HepG2 (cell line): ENCODE results near the gene XPO5. TPM values are rescaled to one million over a fixed set of nuclear protein-coding genes. Genes with fewer than 3 reads are reported as not detected.

ENCODE experiments used
- CCDC6 ChIP-seq: sonication (generic); formaldehyde crosslinking; IDR thresholded peaks from 2 replicates; pipeline ENCODE4 v1.8.1; 2022; ENCODE audit warnings: mild to moderate bottlenecking, missing genetic modification reagents, moderate library complexity
- CREM ChIP-seq, 2 experiments: sonication (generic) in 1 of 2; formaldehyde crosslinking in 1 of 2; IDR thresholded peaks; 2 replicates each; pipeline versions ENCODE4 v1.4.0 to v1.6.1; 2016 to 2020; ENCODE audit warnings: antibody characterized with exemption in 1 of 2, mild to moderate bottlenecking in 1 of 2, missing genetic modification reagents in 1 of 2
- ESRRA ChIP-seq: sonication (generic); formaldehyde crosslinking; IDR thresholded peaks from 2 replicates; pipeline ENCODE4 v1.5.1; 2020; ENCODE audit warnings: mild to moderate bottlenecking, low read depth, missing genetic modification reagents
- HNRNPLL ChIP-seq: fragments of 200-400 bp; formaldehyde crosslinking; IDR thresholded peaks from 2 replicates; pipeline ENCODE4 v1.6.1; 2017; ENCODE audit warnings: mild to moderate bottlenecking, low read depth, low read length; ENCODE audit not compliant: poor library complexity, severe bottlenecking
- IRF9 ChIP-seq: sonication (generic); formaldehyde crosslinking; IDR thresholded peaks from 2 replicates; pipeline ENCODE4 v1.8.0; 2022; ENCODE audit warnings: missing genetic modification reagents, mild to moderate bottlenecking, borderline replicate concordance
- KAT8 ChIP-seq: IDR thresholded peaks from 2 replicates; pipeline ENCODE4 v1.6.1; 2016; ENCODE audit warnings: missing genetic modification reagents, missing compliant biosample characterization
- MAZ ChIP-seq, 2 experiments: sonication (generic) in 1 of 2; formaldehyde crosslinking in 1 of 2; IDR thresholded peaks; 2 replicates each; pipeline versions ENCODE4 v1.5.0 to v1.6.1; 2012 to 2020; ENCODE audit warnings: low read depth in 2 of 2, mild to moderate bottlenecking in 2 of 2, borderline replicate concordance in 1 of 2, improper control_type of control experiment in 1 of 2, low read length in 1 of 2, missing genetic modification reagents in 1 of 2, moderate library complexity in 1 of 2
- REL ChIP-seq: sonication (generic); formaldehyde crosslinking; conservative IDR thresholded peaks from 2 replicates; pipeline ENCODE4 v1.8.0; 2022; ENCODE audit warnings: mild to moderate bottlenecking, missing genetic modification reagents, moderate library complexity
- REPIN1 ChIP-seq: sonication (generic); formaldehyde crosslinking; IDR thresholded peaks from 2 replicates; pipeline ENCODE4 v1.8.0; 2022; ENCODE audit warnings: missing genetic modification reagents, low read depth, mild to moderate bottlenecking, borderline replicate concordance
- SALL2 ChIP-seq: sonication (generic); formaldehyde crosslinking; IDR thresholded peaks from 2 replicates; pipeline ENCODE4 v1.8.1; 2023; ENCODE audit warnings: mild to moderate bottlenecking, missing genetic modification reagents, inconsistent platforms
- SMAD3 ChIP-seq: sonication (generic); formaldehyde crosslinking; IDR thresholded peaks from 2 replicates; pipeline ENCODE4 v1.4.0; 2020; ENCODE audit warnings: missing genetic modification reagents
- TBX3 ChIP-seq: fragments of 450-650 bp; IDR thresholded peaks from 2 replicates; pipeline ENCODE4 v1.6.1; 2017; ENCODE audit warnings: antibody characterized with exemption, mild to moderate bottlenecking, inconsistent platforms, borderline replicate concordance
- USF2 ChIP-seq, 2 experiments: sonication (generic) in 1 of 2; formaldehyde crosslinking in 1 of 2; IDR thresholded peaks; 2 replicates each; pipeline versions ENCODE4 v1.5.1 to v1.6.1; 2011 to 2020; ENCODE audit warnings: borderline replicate concordance in 1 of 2, low read depth in 1 of 2, low read length in 1 of 2, mild to moderate bottlenecking in 1 of 2, missing genetic modification reagents in 1 of 2, moderate library complexity in 1 of 2
- ZBTB2 ChIP-seq: sonication (generic); formaldehyde crosslinking; IDR thresholded peaks from 2 replicates; pipeline ENCODE4 v1.8.0; 2022; ENCODE audit warnings: low read depth, missing genetic modification reagents
- ZBTB34 ChIP-seq: sonication (generic); formaldehyde crosslinking; IDR thresholded peaks from 2 replicates; pipeline ENCODE4 v1.8.0; 2022; ENCODE audit warnings: mild to moderate bottlenecking, missing genetic modification reagents
- ZC3H13 ChIP-seq: sonication (generic); formaldehyde crosslinking; IDR thresholded peaks from 2 replicates; pipeline ENCODE4 v1.8.1; 2023; ENCODE audit warnings: mild to moderate bottlenecking, missing genetic modification reagents, moderate library complexity
- ZNF17 ChIP-seq: sonication (generic); formaldehyde crosslinking; IDR thresholded peaks from 2 replicates; pipeline ENCODE4 v1.5.0; 2020; ENCODE audit warnings: mild to moderate bottlenecking, missing genetic modification reagents
- ZNF343 ChIP-seq: sonication (generic); formaldehyde crosslinking; IDR thresholded peaks from 2 replicates; pipeline ENCODE4 v1.4.0; 2020; ENCODE audit warnings: mild to moderate bottlenecking, missing genetic modification reagents
- ZNF615 ChIP-seq: sonication (generic); formaldehyde crosslinking; IDR thresholded peaks from 2 replicates; pipeline ENCODE4 v1.5.0; 2020; ENCODE audit warnings: mild to moderate bottlenecking, missing genetic modification reagents, borderline replicate concordance
- ZNF703 ChIP-seq: sonication (generic); formaldehyde crosslinking; IDR thresholded peaks from 2 replicates; pipeline ENCODE4 v1.5.1; 2020; ENCODE audit warnings: missing genetic modification reagents, mild to moderate bottlenecking, moderate library complexity, borderline replicate concordance
- polyA plus RNA-seq, 8 experiments: library from polyadenylated mRNA; depleted of rRNA in 3 of 8; stranded (reverse) in 7 of 8; unstranded in 1 of 8; fragments of >200 nt; fragmentation: Illumina TruSeq in 4 of 8; extraction: Trizol in 4 of 8; gene quantifications; 2 replicates each; pipeline versions ENCODE4 v1.2.1 to v1.2.3, GENCODE V29; 2011 to 2016; ENCODE audit warnings: low read depth in 4 of 8, missing spikeins in 1 of 8, mixed read lengths in 1 of 8; ENCODE audit not compliant: insufficient read depth in 1 of 8
- total RNA-seq, 5 experiments: library from RNA; depleted of rRNA; stranded (reverse); fragments of >200 nt; fragmentation: Illumina TruSeq; extraction: Trizol; gene quantifications; 2 replicates each; pipeline ENCODE4 v1.2.3, GENCODE V29; 2016; ENCODE audit warnings: low read depth in 1 of 5

XPO5 gene
- total and polyA plus RNA-seq, 2 of the 13 experiments (the other 11 are each of a cell fraction or from before 2014, with no cell fraction given): 52.2 to 68.0 TPM

GRCh38 chr6:43477235-43478007 is 98.4 kb downstream of the XPO5 start, which contains the start of gene TJAP1 (continued):
- TF ChIP-seq USF2 (IDR thresholded peaks at IDR 0.05; ENCODE audit: low read depth, low read length) (no peak), USF2 (CRISPR knock-in tag; IDR thresholded peaks at IDR 0.05; ENCODE audit: borderline replicate concordance) (no peak), HNRNPLL (peak; percentile 81), ZBTB34 (CRISPR knock-in tag) (no peak), REPIN1 (CRISPR knock-in tag) (peak; percentile 71; the same call in 1 of the 2 replicates), MAZ (IDR thresholded peaks at IDR 0.05; ENCODE audit: borderline replicate concordance, low read depth, low read length) (peak; percentile 83; the same call in 1 of the 2 replicates), MAZ (CRISPR knock-in tag; IDR thresholded peaks at IDR 0.05; ENCODE audit: low read depth) (peak; percentile 59), TBX3 (no peak), SALL2 (CRISPR knock-in tag) (peak; percentile 82), ESRRA (CRISPR knock-in tag) (no peak), ZBTB2 (peak; percentile 51; the same call in 1 of the 2 replicates), IRF9 (CRISPR knock-in tag) (0 out of 2 replicates have a peak, but pooled peaks have one; percentile 4), REL (CRISPR knock-in tag) (peak; percentile 85; the same call in 1 of the 2 replicates), CREM (IDR thresholded peaks at IDR 0.05) (peak; percentile 75), CREM (CRISPR knock-in tag; IDR thresholded peaks at IDR 0.05) (peak; percentile 35; the same call in 1 of the 2 replicates), SMAD3 (0 out of 2 replicates have a peak, but pooled peaks have one; percentile 12), ZC3H13 (CRISPR knock-in tag) (peak; percentile 85), ZNF17 (0 out of 2 replicates have a peak, but pooled peaks have one; percentile 45), CCDC6 (CRISPR knock-in tag) (peak; percentile 83; the same call in 1 of the 2 replicates), ZNF343 (CRISPR knock-in tag) (0 out of 2 replicates have a peak, but pooled peaks have one; percentile 75), ZNF615 (CRISPR knock-in tag) (peak; percentile 66; the same call in 1 of the 2 replicates), KAT8 (peak; percentile 80), ZNF703 (CRISPR knock-in tag) (no peak)
